Epithelial cell of prostate (primary cell): Measurements from ENCODE around the gene KHDRBS2.

Source experiments
- DNase-seq: peaks from one replicate; pipeline ENCODE4 v3.0.0-alpha.2; 2011; ENCODE audit warnings: low read depth, low spot score
- H3K27ac ChIP-seq: fragments of 450-650 bp; 2 replicates; pipeline ENCODE4 v1.5.1; 2017; ENCODE audit warnings: mild to moderate bottlenecking

Gene KHDRBS2

GRCh38 chr6:62285612-62286469 is at the start of gene KHDRBS2:
KHDRBS2 (minus strand) TSS chr6:62286225.
- DNase-seq: no peak
- no peak within 1 kb of the TSS for H3K27ac ChIP-seq

- no peak for DNase-seq
- H3K27ac ChIP-seq: no peak overlapping the region
These were observed 42.6 kb upstream of the KHDRBS2 start for GRCh38 chr6:62328607-62329006.

GRCh38 chr6:62324834-62325233 is 38.8 kb upstream of the KHDRBS2 start:
- H3K27ac ChIP-seq: no peak overlapping the region
- no peak for DNase-seq

- no peak overlapping the region for H3K27ac ChIP-seq
- no peak for DNase-seq
These were observed 37.9 kb upstream of the KHDRBS2 start for GRCh38 chr6:62323818-62324431.

- no peak overlapping the region for H3K27ac ChIP-seq
- no peak for DNase-seq
These were observed 12.8 kb upstream of the KHDRBS2 start for GRCh38 chr6:62298745-62299392.

GRCh38 chr6:62296541-62296940 is 10.5 kb upstream of the KHDRBS2 start:
- DNase-seq: no peak
- H3K27ac ChIP-seq: no peak overlapping the region

- DNase-seq: no peak
These were observed 2.9 kb upstream of the KHDRBS2 start for GRCh38 chr6:62288974-62289373.

GRCh38 chr6:62288562-62288961 is 2.5 kb upstream of the KHDRBS2 start:
- H3K27ac ChIP-seq: no peak overlapping the region
- no peak for DNase-seq

More at GRCh38 chr6:62288974-62289373, 2.9 kb upstream of the KHDRBS2 start:
- no peak overlapping the region for H3K27ac ChIP-seq

- no peak for DNase-seq
- H3K27ac ChIP-seq: no peak overlapping the region
These were observed 432 bp upstream of the KHDRBS2 start for GRCh38 chr6:62286470-62286843.

GRCh38 chr6:62284725-62285124 is 1.3 kb downstream of the KHDRBS2 start:
- DNase-seq: no peak
- no peak overlapping the region for H3K27ac ChIP-seq

GRCh38 chr6:62283796-62284411 is 2.1 kb downstream of the KHDRBS2 start:
- no peak for DNase-seq
- no peak overlapping the region for H3K27ac ChIP-seq

GRCh38 chr6:62283365-62283764 is 2.7 kb downstream of the KHDRBS2 start:
- no peak overlapping the region for H3K27ac ChIP-seq
- DNase-seq: no peak

- no peak for DNase-seq
- no peak overlapping the region for H3K27ac ChIP-seq
These were observed 5.9 kb downstream of the KHDRBS2 start for GRCh38 chr6:62280099-62280498.

GRCh38 chr6:62272114-62272513 is 13.9 kb downstream of the KHDRBS2 start:
- no peak for DNase-seq
- H3K27ac ChIP-seq: no peak overlapping the region

GRCh38 chr6:62265906-62266525 is 20.0 kb downstream of the KHDRBS2 start:
- no peak for DNase-seq
- H3K27ac ChIP-seq: no peak overlapping the region

GRCh38 chr6:62262283-62262682 is 23.7 kb downstream of the KHDRBS2 start:
- H3K27ac ChIP-seq: no peak overlapping the region

GRCh38 chr6:62246087-62246486 is 39.9 kb downstream of the KHDRBS2 start:
- H3K27ac ChIP-seq: no peak overlapping the region
- DNase-seq: no peak

More at GRCh38 chr6:62262283-62262682, 23.7 kb downstream of the KHDRBS2 start:
- DNase-seq: no peak

GRCh38 chr6:62236784-62237183 is 49.2 kb downstream of the KHDRBS2 start:
- DNase-seq: no peak
- H3K27ac ChIP-seq: no peak overlapping the region

- no peak for DNase-seq
- H3K27ac ChIP-seq: no peak overlapping the region
These were observed 56.8 kb downstream of the KHDRBS2 start for GRCh38 chr6:62229231-62229630.

GRCh38 chr6:62217866-62218265 is 68.2 kb downstream of the KHDRBS2 start:
- no peak for DNase-seq
- no peak overlapping the region for H3K27ac ChIP-seq
